Loucy (cell line): ENCODE results near the gene LBHD2.

Source experiments
- H2AFZ ChIP-seq: fragments of 200-600 bp; sonication (generic); 2 replicates; pipeline ENCODE4 v1.6.0; 2016; ENCODE audit warnings: antibody characterized with exemption, mild to moderate bottlenecking, low read length, moderate library complexity
- H3F3A ChIP-seq: fragments of 200-600 bp; 2 replicates; pipeline ENCODE4 v1.6.0; 2016; ENCODE audit warnings: antibody characterized with exemption, low read depth, mild to moderate bottlenecking
- H3K27me3 ChIP-seq: fragments of 200-600 bp; sonication (generic); 2 replicates; pipeline ENCODE4 v1.6.1; 2014; ENCODE audit warnings: low read length, mild to moderate bottlenecking; ENCODE audit not compliant: insufficient read depth, poor library complexity, severe bottlenecking
- H3K36me3 ChIP-seq: fragments of 200-600 bp; sonication (generic); 2 replicates; pipeline ENCODE4 v1.6.1; 2016; ENCODE audit warnings: low read length; ENCODE audit not compliant: insufficient read depth
- H3K4me1 ChIP-seq: fragments of 200-600 bp; sonication (generic); 2 replicates; pipeline ENCODE4 v1.5.1; 2014; ENCODE audit warnings: low read length, mild to moderate bottlenecking; ENCODE audit not compliant: insufficient read depth, poor library complexity, severe bottlenecking
- H3K4me2 ChIP-seq: fragments of 200-600 bp; sonication (generic); 2 replicates; pipeline ENCODE4 v1.6.0; 2014; ENCODE audit warnings: antibody characterized with exemption, low read length, low read depth, mild to moderate bottlenecking; ENCODE audit not compliant: poor library complexity, severe bottlenecking
- H3K4me3 ChIP-seq: fragments of 200-600 bp; sonication (generic); 2 replicates; pipeline ENCODE4 v1.5.1; 2014; ENCODE audit warnings: low read length, mild to moderate bottlenecking, mixed read lengths; ENCODE audit not compliant: poor library complexity, severe bottlenecking
- H3K79me2 ChIP-seq: fragments of 200-600 bp; sonication (generic); 2 replicates; pipeline ENCODE4 v1.6.1; 2014; ENCODE audit warnings: low read length; ENCODE audit not compliant: insufficient read depth
- H3K9ac ChIP-seq: fragments of 200-600 bp; sonication (generic); 2 replicates; pipeline ENCODE4 v1.6.0; 2014; ENCODE audit warnings: mild to moderate bottlenecking, low read depth, low read length, moderate library complexity; ENCODE audit not compliant: poor library complexity, severe bottlenecking
- H3K9me2 ChIP-seq: fragments of 200-600 bp; sonication (generic); replicated peaks from 2 replicates; pipeline ENCODE4 v1.6.1; 2016; ENCODE audit warnings: low read depth, low read length, mixed read lengths
- H3K9me3 ChIP-seq: fragments of 200-600 bp; sonication (generic); 2 replicates; pipeline ENCODE4 v1.6.1; 2014; ENCODE audit warnings: mild to moderate bottlenecking, antibody characterized with exemption, low read length, low read depth; ENCODE audit not compliant: insufficient read depth
- H4K20me1 ChIP-seq: fragments of 200-600 bp; sonication (generic); 2 replicates; pipeline ENCODE4 v1.6.0; 2014; ENCODE audit warnings: antibody characterized with exemption, low read length, mild to moderate bottlenecking; ENCODE audit not compliant: insufficient read depth, poor library complexity, severe bottlenecking
- CTCF ChIP-seq: fragments of 200-600 bp; sonication (generic); conservative IDR thresholded peaks from 2 replicates; pipeline ENCODE4 v1.5.1; 2014; ENCODE audit warnings: mild to moderate bottlenecking, antibody characterized with exemption, low read length
- EZH2phosphoT487 ChIP-seq: fragments of 200-600 bp; IDR thresholded peaks from 2 replicates; pipeline ENCODE4 v1.6.1; 2018; ENCODE audit warnings: antibody characterized with exemption, mild to moderate bottlenecking, moderate library complexity, borderline replicate concordance

Gene LBHD2

GRCh38 chr14:103127861-103128598 lies 44.0 kb downstream of the LBHD2 start:
- Histone ChIP-seq H3K9ac (no peak overlapping the region), H4K20me1 (no peaks in the 10 kb centered on the region), H3F3A (no peaks in the 10 kb centered on the region), H3K27me3 (no peaks in the 10 kb centered on the region), H3K36me3 (no peaks in the 10 kb centered on the region), H3K79me2 (no peaks in the 10 kb centered on the region), H2AFZ (no peak overlapping the region), H3K4me1 (no peaks in the 10 kb centered on the region), H3K4me2 (no peak overlapping the region), H3K4me3 (no peak overlapping the region), H3K9me3 (no peaks in the 10 kb centered on the region), H3K9me2 (no peaks in the 10 kb centered on the region)
- no peak for TF ChIP-seq EZH2phosphoT487
- TF ChIP-seq CTCF: no peak

- Histone ChIP-seq H3K79me2 (no peaks in the 10 kb centered on the region), H3K36me3 (no peaks in the 10 kb centered on the region), H3K4me3 (no peak overlapping the region), H4K20me1 (no peaks in the 10 kb centered on the region), H3K4me2 (no peak overlapping the region), H3K4me1 (no peaks in the 10 kb centered on the region), H3K9me2 (no peaks in the 10 kb centered on the region), H3K9ac (no peak overlapping the region), H3K9me3 (no peaks in the 10 kb centered on the region), H3F3A (no peaks in the 10 kb centered on the region), H3K27me3 (no peaks in the 10 kb centered on the region), H2AFZ (no peak overlapping the region)
- no peak for TF ChIP-seq CTCF
- TF ChIP-seq EZH2phosphoT487: no peak
Observed at GRCh38 chr14:103128631-103129300, 44.8 kb downstream of the LBHD2 start.

- H3K9ac ChIP-seq: no peak overlapping the region
- no peak overlapping the region for H3K4me3 ChIP-seq
- H3K9me3 ChIP-seq: no peaks in the 10 kb centered on the region
- no peaks in the 10 kb centered on the region for H4K20me1 ChIP-seq
- H3K4me2 ChIP-seq: no peak overlapping the region
- no peaks in the 10 kb centered on the region for H3F3A ChIP-seq
- no peaks in the 10 kb centered on the region for H3K79me2 ChIP-seq
- no peaks in the 10 kb centered on the region for H3K36me3 ChIP-seq
- H3K9me2 ChIP-seq: no peaks in the 10 kb centered on the region
- H3K27me3 ChIP-seq: no peaks in the 10 kb centered on the region
- H3K4me1 ChIP-seq: no peaks in the 10 kb centered on the region
- H2AFZ ChIP-seq: no peak overlapping the region
- no peak for TF ChIP-seq EZH2phosphoT487
- TF ChIP-seq CTCF: no peak
Observed at GRCh38 chr14:103129301-103130016, 45.4 kb downstream of the LBHD2 start.
